Left lung (tissue), 10 donors: Measurements from ENCODE around the gene NAALADL2. TPM values are rescaled to one million over a fixed set of nuclear protein-coding genes. Genes with fewer than 3 reads are reported as not detected.

Experiments used
- ATAC-seq: fragments of 200-7000 bp; cut with Tn5 transposase; one replicate; pipeline ENCODE4 v1.9.1; 2020; ENCODE audit warnings: moderate library complexity
- DNase-seq, 4 donors: peaks; one replicate each; pipeline ENCODE4 v3.0.0-alpha.2; 2013 to 2020
- H3K27ac ChIP-seq, 2 donors: fragments of 200-600 bp; sonication (generic) in 1 of 2; one replicate each; pipeline versions ENCODE4 v1.5.0 to v1.8.0; 2020 to 2021
- H3K27me3 ChIP-seq, 2 donors: fragments of 200-600 bp; sonication (generic) in 1 of 2; one replicate each; pipeline versions ENCODE4 v1.5.0 to v1.8.0; 2020 to 2021
- H3K36me3 ChIP-seq, 2 donors: fragments of 200-600 bp; sonication (generic) in 1 of 2; one replicate each; pipeline versions ENCODE4 v1.5.0 to v1.8.0; 2020 to 2021
- H3K4me1 ChIP-seq, 2 donors: fragments of 200-600 bp; one replicate each; pipeline ENCODE4 v1.8.0; 2021
- H3K4me3 ChIP-seq, 2 donors: fragments of 200-600 bp; sonication (generic) in 1 of 2; one replicate each; pipeline versions ENCODE4 v1.5.0 to v1.8.0; 2020 to 2021; ENCODE audit warnings: mild to moderate bottlenecking in 1 of 2
- H3K9me3 ChIP-seq, 2 donors: fragments of 200-600 bp; sonication (generic) in 1 of 2; one replicate each; pipeline versions ENCODE4 v1.5.0 to v1.8.0; 2020 to 2021
- intact Hi-C, 2 donors: fragments of 100-400 bp; cut with DNase I; formaldehyde crosslinking; loops; one replicate each; pipeline versions ENCODE4 v1.11.2 to v1.14.2; 2022
- polyA plus RNA-seq, 6 donors: library from polyadenylated mRNA; unstranded; fragments of 120-200 nt; gene quantifications; one replicate each; pipeline ENCODE4 v1.2.1, GENCODE V29; 2013; ENCODE audit not compliant: insufficient read length in 6 of 6
- total RNA-seq, 2 donors: library from RNA; stranded (reverse); fragmentation: NEBNext Ultra II Directional; extraction: Animal tissue kit (Norgen Biotek cat#: 25700); gene quantifications; one replicate each; pipeline ENCODE4 v1.2.1, GENCODE V29; 2021
- TF ChIP-seq, protein P1 (sequence below), 2 donors: fragments of 200-600 bp; sonication (generic) in 1 of 2; IDR thresholded peaks; one replicate each; pipeline versions ENCODE4 v1.5.0 to v1.8.0; 2021; ENCODE audit warnings: antibody characterized with exemption in 2 of 2
- donor health status: DM: no; HTN: yes; CAD: no.
- donor health status: DM: no; HTN: no; CAD: no.

Gene NAALADL2
- total and polyA plus RNA-seq, 8 donors = 9.8 to 23.3 (median 17.8) TPM

DNA sequence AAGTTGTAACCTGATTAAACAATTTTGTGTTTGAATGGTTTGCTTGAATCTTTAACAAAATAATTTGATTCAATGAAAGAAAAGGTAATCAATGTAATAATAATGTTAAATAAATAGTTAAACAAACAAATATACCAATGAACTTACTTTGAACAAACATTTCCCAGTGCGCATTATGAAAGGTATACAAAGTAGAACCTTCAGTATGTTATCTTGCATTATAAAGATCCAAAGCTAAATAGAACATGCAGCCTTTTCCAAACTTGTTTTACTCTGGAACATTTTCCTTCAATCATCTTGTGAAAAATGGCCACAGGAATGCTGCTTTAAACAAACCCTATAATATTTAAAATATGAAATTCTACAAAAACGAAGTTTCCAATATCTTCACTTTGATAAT lies 620.0 kb downstream of the NAALADL2 start:
- Histone ChIP-seq H3K4me1 (no peaks in the 10 kb centered on the region), H3K27ac (no peak overlapping the region), H3K27me3 (no peaks in the 10 kb centered on the region), H3K4me3 (no peak overlapping the region), H3K9me3 (no peaks in the 10 kb centered on the region), H3K36me3 (no peaks in the 10 kb centered on the region)
- TF ChIP-seq, protein P1, sequence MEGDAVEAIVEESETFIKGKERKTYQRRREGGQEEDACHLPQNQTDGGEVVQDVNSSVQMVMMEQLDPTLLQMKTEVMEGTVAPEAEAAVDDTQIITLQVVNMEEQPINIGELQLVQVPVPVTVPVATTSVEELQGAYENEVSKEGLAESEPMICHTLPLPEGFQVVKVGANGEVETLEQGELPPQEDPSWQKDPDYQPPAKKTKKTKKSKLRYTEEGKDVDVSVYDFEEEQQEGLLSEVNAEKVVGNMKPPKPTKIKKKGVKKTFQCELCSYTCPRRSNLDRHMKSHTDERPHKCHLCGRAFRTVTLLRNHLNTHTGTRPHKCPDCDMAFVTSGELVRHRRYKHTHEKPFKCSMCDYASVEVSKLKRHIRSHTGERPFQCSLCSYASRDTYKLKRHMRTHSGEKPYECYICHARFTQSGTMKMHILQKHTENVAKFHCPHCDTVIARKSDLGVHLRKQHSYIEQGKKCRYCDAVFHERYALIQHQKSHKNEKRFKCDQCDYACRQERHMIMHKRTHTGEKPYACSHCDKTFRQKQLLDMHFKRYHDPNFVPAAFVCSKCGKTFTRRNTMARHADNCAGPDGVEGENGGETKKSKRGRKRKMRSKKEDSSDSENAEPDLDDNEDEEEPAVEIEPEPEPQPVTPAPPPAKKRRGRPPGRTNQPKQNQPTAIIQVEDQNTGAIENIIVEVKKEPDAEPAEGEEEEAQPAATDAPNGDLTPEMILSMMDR (IDR thresholded peaks at IDR 0.05) = no peak
- DNase-seq (no peak), ATAC-seq (no peak)
- intact Hi-C loops = no loop called here

DNA sequence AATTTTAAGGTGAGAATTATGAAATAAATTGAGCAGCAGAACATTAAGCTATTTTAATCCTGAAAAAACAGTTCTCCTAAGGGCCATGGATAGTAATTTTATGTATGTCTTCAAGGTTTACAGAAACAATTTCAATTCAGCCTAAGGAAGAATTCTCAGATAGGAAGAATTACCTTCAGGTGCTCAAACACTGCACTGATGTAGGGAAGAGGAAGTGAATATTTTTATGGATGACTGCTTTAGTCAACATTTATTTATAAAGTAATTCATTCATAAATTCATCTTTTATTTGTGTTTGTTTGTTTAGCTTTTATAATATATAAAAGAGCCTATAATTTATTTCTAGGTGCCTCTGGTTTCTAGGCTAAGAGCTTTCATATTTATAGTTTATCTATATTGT lies 620.7 kb downstream of the NAALADL2 start:
- no peak for DNase-seq
- no peaks in the 10 kb centered on the region for H3K4me1 ChIP-seq
- no peaks in the 10 kb centered on the region for H3K27me3 ChIP-seq
- intact Hi-C loops = no loop called here
- H3K36me3 ChIP-seq = no peaks in the 10 kb centered on the region
- H3K27ac ChIP-seq = no peak overlapping the region
- TF ChIP-seq, protein P1 (IDR thresholded peaks at IDR 0.05) = no peak
- H3K9me3 ChIP-seq = no peaks in the 10 kb centered on the region
- no peak for ATAC-seq
- H3K4me3 ChIP-seq = no peak overlapping the region

DNA sequence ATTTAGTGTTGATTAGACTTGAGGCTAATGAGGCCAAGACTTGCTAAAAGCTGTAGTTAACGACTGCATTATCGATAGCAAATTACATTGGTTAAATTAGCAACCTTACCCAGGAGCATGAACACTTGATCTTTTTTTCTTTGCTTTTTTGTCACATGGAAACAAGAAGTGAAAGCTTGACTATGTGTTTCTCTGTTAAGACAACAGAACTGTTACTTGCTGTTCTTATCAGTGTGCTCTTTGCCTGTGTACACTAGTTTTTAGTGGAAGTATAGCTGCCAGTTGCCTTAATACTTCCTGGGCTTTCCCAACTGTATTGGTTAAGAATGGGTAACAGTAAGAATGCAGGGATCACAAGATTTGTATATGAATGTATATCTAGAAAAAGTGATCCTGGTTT lies 625.5 kb downstream of the NAALADL2 start:
- TF ChIP-seq, protein P1 (IDR thresholded peaks at IDR 0.05) = no peak
- no peak overlapping the region for H3K27ac ChIP-seq
- intact Hi-C loops = no loop called here
- H3K4me1 ChIP-seq = no peaks in the 10 kb centered on the region
- no peak for DNase-seq
- H3K9me3 ChIP-seq = no peaks in the 10 kb centered on the region
- no peak overlapping the region for H3K4me3 ChIP-seq
- ATAC-seq = no peak
- H3K36me3 ChIP-seq = no peaks in the 10 kb centered on the region
- no peaks in the 10 kb centered on the region for H3K27me3 ChIP-seq

DNA sequence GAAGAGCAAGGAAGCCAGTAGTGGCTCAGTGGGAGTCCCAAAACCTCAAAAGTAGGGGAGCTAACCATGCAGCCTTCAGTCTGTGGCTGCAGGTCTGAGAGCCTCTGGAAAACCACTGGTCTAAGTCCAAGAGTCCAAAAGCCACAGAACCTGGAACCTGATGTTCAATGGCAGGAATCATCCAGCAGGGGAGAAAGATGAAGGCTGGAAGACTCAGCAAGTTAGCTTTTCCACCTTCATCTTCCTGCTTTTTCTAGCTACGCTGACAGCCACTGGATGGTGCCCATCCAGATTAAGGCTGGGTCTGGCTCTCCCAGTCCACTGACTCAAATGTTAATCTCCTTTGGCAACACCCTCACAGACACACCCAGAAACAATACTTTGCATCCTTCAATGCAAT lies 626.3 kb downstream of the NAALADL2 start:
- H3K9me3 ChIP-seq = no peaks in the 10 kb centered on the region
- intact Hi-C loops = no loop called here
- H3K4me3 ChIP-seq = no peak overlapping the region
- H3K36me3 ChIP-seq = no peaks in the 10 kb centered on the region
- DNase-seq (no peak), ATAC-seq (no peak)
- no peaks in the 10 kb centered on the region for H3K4me1 ChIP-seq
- no peaks in the 10 kb centered on the region for H3K27me3 ChIP-seq
- H3K27ac ChIP-seq = no peak overlapping the region
- TF ChIP-seq, protein P1 (IDR thresholded peaks at IDR 0.05) = no peak

DNA sequence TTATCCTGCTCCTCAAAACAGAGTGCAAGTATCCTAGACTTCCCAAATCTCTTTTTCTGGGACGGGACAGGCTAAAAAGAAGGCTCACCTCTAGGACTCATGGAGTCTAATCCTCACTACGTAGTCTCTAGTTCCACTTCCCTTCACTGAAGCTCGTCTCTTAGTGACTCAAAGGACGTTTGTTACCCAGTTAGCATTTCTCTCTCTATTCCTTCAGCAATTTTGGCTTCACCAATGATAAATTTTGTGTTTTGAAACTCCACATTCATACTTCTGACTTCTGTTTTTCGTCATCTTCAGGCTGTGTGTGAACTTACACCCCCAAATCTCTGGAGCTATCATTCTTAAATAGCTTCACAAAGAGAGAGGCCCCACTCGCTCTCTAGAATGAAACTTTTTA lies 627.1 kb downstream of the NAALADL2 start:
- H3K27ac ChIP-seq = no peak overlapping the region
- H3K36me3 ChIP-seq = no peaks in the 10 kb centered on the region
- H3K4me1 ChIP-seq = no peaks in the 10 kb centered on the region
- H3K9me3 ChIP-seq = no peaks in the 10 kb centered on the region
- DNase-seq (no peak), ATAC-seq (no peak)
- intact Hi-C loops = no loop called here
- no peaks in the 10 kb centered on the region for H3K27me3 ChIP-seq
- TF ChIP-seq, protein P1 (IDR thresholded peaks at IDR 0.05) = no peak
- no peak overlapping the region for H3K4me3 ChIP-seq
